Smooth muscle cell (in vitro differentiated cells): Measurements from ENCODE around the gene AKR1C1. TPM values are rescaled to one million over a fixed set of nuclear protein-coding genes. Genes with fewer than 3 reads are reported as not detected.
A peak's percentile ranks its signal among the peaks of the same experiment; 100 is the strongest.

Experiments used
- DNase-seq: peaks from one replicate; lab custom pipeline; 2025; ENCODE audit not compliant: unreplicated experiment; lab: John Stamatoyannopoulos, UW
- H2AFZ ChIP-seq: fragments of 200-600 bp; sonication (generic); 2 replicates; pipeline ENCODE4 v1.6.0; 2016; ENCODE audit warnings: antibody characterized with exemption, low read depth, mild to moderate bottlenecking
- H3F3A ChIP-seq: fragments of 200-600 bp; sonication (generic); 2 replicates; pipeline ENCODE4 v1.6.0; 2017; ENCODE audit warnings: antibody characterized with exemption, low read depth
- H3K27ac ChIP-seq: fragments of 200-600 bp; sonication (generic); 2 replicates; pipeline ENCODE4 v1.5.1; 2016; ENCODE audit warnings: low read depth, mild to moderate bottlenecking
- H3K27me3 ChIP-seq: fragments of 200-600 bp; sonication (generic); 2 replicates; pipeline ENCODE4 v1.6.1; 2016; ENCODE audit warnings: low read depth, mild to moderate bottlenecking
- H3K36me3 ChIP-seq: fragments of 200-600 bp; sonication (generic); 2 replicates; pipeline ENCODE4 v1.5.1; 2016; ENCODE audit warnings: low read depth
- H3K4me1 ChIP-seq: fragments of 200-600 bp; sonication (generic); 2 replicates; pipeline ENCODE4 v1.5.1; 2016; ENCODE audit warnings: low read depth
- H3K4me2 ChIP-seq: fragments of 200-600 bp; sonication (generic); 2 replicates; pipeline ENCODE4 v1.6.0; 2016; ENCODE audit warnings: mild to moderate bottlenecking
- H3K4me3 ChIP-seq: fragments of 200-600 bp; sonication (generic); 2 replicates; pipeline ENCODE4 v1.5.1; 2016; ENCODE audit warnings: mild to moderate bottlenecking
- H3K79me2 ChIP-seq: fragments of 200-600 bp; sonication (generic); 2 replicates; pipeline ENCODE4 v1.6.0; 2016; ENCODE audit warnings: low read depth, mild to moderate bottlenecking
- H3K9ac ChIP-seq: fragments of 200-600 bp; sonication (generic); 2 replicates; pipeline ENCODE4 v1.6.0; 2016; ENCODE audit warnings: low read depth
- H3K9me3 ChIP-seq: fragments of 200-600 bp; sonication (generic); replicated peaks from 2 replicates; pipeline ENCODE4 v1.5.1; 2016; ENCODE audit warnings: low read depth
- H4K20me1 ChIP-seq: fragments of 200-600 bp; sonication (generic); 2 replicates; pipeline ENCODE4 v1.6.0; 2016; ENCODE audit warnings: low read depth
- WGBS: methylation state at CpG from one replicate; pipeline ENCODE4 v1.1.7; 2016; ENCODE audit warnings: low lambda C conversion rate; 5-methylcytosine and 5-hydroxymethylcytosine counted together
- polyA plus RNA-seq: library from polyadenylated mRNA; unstranded; fragments of >200 nt; fragmentation: Nextera tagmentation; extraction: Ambion mirVana; gene quantifications from 2 replicates; pipeline ENCODE4 v1.2.1, GENCODE V29; 2016
- total RNA-seq: library from RNA; depleted of rRNA; stranded (reverse); fragments of >200 nt; gene quantifications from 2 replicates; pipeline ENCODE4 v1.2.3, GENCODE V29; 2014
- TF ChIP-seq, protein P1 (sequence below): fragments of 200-600 bp; sonication (generic); IDR thresholded peaks from 2 replicates; pipeline ENCODE4 v1.5.1; 2017; ENCODE audit warnings: borderline replicate concordance, mild to moderate bottlenecking, antibody characterized with exemption; ENCODE audit not compliant: insufficient read depth, poor library complexity, severe bottlenecking

Gene AKR1C1
- total and polyA plus RNA-seq, 2 experiments from 2014 or later: 16.3 to 20.5 TPM

DNA sequence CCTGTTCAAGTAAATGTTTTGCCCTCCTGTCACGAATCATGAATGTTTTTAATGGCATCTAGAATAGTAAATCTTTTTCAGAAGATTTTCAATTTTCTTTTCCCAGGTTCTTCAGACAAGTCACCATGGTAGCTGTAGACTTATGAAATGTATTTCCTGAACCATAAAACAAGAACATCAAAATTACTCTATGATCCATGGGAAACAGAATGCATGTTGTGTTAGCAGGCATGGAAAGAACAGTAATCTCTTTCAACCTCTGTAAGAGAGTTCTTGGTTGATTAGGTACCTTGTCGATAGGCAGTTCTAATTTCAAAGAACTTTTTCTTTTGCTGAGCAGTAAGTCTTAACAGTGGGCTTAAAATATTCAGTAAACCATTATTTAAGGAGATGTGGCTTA, 17.6 kb downstream of the AKR1C1 start:
- H3F3A ChIP-seq: no peaks in the 10 kb centered on the region
- no peaks in the 10 kb centered on the region for H3K79me2 ChIP-seq
- no peaks in the 10 kb centered on the region for H3K27me3 ChIP-seq
- no peaks in the 10 kb centered on the region for H3K4me1 ChIP-seq
- no peaks in the 10 kb centered on the region for H3K36me3 ChIP-seq
- TF ChIP-seq, protein P1, sequence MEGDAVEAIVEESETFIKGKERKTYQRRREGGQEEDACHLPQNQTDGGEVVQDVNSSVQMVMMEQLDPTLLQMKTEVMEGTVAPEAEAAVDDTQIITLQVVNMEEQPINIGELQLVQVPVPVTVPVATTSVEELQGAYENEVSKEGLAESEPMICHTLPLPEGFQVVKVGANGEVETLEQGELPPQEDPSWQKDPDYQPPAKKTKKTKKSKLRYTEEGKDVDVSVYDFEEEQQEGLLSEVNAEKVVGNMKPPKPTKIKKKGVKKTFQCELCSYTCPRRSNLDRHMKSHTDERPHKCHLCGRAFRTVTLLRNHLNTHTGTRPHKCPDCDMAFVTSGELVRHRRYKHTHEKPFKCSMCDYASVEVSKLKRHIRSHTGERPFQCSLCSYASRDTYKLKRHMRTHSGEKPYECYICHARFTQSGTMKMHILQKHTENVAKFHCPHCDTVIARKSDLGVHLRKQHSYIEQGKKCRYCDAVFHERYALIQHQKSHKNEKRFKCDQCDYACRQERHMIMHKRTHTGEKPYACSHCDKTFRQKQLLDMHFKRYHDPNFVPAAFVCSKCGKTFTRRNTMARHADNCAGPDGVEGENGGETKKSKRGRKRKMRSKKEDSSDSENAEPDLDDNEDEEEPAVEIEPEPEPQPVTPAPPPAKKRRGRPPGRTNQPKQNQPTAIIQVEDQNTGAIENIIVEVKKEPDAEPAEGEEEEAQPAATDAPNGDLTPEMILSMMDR: no peak
- no peaks in the 10 kb centered on the region for H3K9me3 ChIP-seq
- no peak overlapping the region for H2AFZ ChIP-seq
- H3K27ac ChIP-seq: no peak overlapping the region
- no peak for DNase-seq
- H4K20me1 ChIP-seq: no peaks in the 10 kb centered on the region
- 95% methylated on average over 2 of the region's 2 CpGs for whole genome bisulfite sequencing
- H3K4me3 ChIP-seq: no peak overlapping the region
- no peak overlapping the region for H3K4me2 ChIP-seq
- H3K9ac ChIP-seq: no peak overlapping the region

DNA sequence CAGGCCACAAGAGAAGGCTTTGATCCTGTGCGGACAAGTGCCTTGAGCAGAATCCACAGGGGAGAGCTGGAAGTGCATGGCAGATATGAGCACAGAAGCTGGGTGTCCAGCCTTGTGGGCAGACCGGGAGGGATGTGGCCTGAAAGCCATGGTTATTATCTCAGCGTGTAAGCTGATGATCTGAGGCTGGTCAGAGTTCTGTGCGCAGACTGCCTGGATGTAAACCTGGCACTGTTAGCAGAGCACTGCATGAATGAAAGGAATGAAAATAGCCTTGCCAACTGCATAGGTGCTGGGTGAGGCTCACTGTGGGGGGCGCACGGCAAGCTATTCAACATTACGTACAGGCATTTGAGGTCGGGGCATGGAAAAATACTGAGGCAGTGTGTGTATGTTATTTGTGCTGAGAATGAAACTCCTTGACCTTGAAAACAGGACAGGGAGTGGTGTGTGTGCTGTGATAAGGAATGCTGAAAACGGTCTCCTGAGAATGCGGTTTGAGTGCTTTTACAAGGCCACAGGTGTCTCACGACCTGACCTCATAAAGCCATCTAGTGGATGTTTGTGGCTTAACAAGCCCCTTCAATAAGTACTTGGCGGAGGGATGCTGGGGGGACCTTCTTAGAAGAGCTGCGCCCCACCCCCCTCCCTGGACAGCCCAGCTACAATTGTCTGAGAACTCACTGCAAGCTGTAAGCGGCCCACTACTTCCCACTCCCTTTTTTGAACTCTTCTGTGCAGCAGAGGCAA, 18.7 kb downstream of the AKR1C1 start:
- no peak for DNase-seq
- Histone ChIP-seq H3K4me3 (no peak overlapping the region), H3K27me3 (no peaks in the 10 kb centered on the region), H3K79me2 (no peaks in the 10 kb centered on the region), H3K4me2 (peak overlapping the region; percentile 11), H3K36me3 (no peaks in the 10 kb centered on the region), H2AFZ (no peak overlapping the region), H3K9me3 (no peaks in the 10 kb centered on the region), H3K9ac (no peak overlapping the region), H4K20me1 (no peaks in the 10 kb centered on the region), H3K4me1 (no peaks in the 10 kb centered on the region), H3F3A (no peaks in the 10 kb centered on the region), H3K27ac (peak overlapping the region; percentile 3)
- 46% methylated on average over 13 of the region's 14 CpGs for whole genome bisulfite sequencing
- TF ChIP-seq, protein P1: peak; percentile 36

DNA sequence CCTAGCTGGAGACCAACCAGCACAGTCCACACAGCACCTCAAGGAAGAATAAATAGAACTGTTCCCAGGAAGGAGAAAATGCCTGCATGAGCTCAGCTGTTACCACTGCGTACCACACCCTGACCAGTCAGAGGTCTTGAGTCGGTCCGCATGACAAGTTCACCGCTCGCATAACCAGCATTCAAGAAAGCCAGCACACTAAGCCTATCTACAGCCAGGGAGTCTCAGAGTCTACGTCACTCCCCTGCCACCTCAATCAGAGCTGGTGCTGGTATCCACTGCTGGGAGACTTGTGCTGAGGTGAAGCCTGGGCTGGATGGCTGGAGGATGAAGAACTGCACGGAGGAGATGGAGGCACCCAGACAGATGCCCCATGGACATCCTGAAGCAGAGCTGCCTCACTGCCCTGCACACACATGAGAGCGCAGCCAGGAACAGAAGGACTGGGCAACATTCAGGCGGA, 19.6 kb downstream of the AKR1C1 start:
- no peaks in the 10 kb centered on the region for H3K79me2 ChIP-seq
- H3K9me3 ChIP-seq: no peaks in the 10 kb centered on the region
- no peak overlapping the region for H3K27ac ChIP-seq
- TF ChIP-seq, protein P1: no peak
- no peak overlapping the region for H3K9ac ChIP-seq
- no peak overlapping the region for H2AFZ ChIP-seq
- 69% methylated on average over 9 of the region's 9 CpGs for WGBS
- H3K27me3 ChIP-seq: no peaks in the 10 kb centered on the region
- DNase-seq: no peak
- H3K4me2 ChIP-seq: no peak overlapping the region
- H3K36me3 ChIP-seq: no peaks in the 10 kb centered on the region
- H3K4me3 ChIP-seq: no peak overlapping the region
- no peaks in the 10 kb centered on the region for H4K20me1 ChIP-seq
- H3K4me1 ChIP-seq: no peaks in the 10 kb centered on the region
- H3F3A ChIP-seq: no peaks in the 10 kb centered on the region

DNA sequence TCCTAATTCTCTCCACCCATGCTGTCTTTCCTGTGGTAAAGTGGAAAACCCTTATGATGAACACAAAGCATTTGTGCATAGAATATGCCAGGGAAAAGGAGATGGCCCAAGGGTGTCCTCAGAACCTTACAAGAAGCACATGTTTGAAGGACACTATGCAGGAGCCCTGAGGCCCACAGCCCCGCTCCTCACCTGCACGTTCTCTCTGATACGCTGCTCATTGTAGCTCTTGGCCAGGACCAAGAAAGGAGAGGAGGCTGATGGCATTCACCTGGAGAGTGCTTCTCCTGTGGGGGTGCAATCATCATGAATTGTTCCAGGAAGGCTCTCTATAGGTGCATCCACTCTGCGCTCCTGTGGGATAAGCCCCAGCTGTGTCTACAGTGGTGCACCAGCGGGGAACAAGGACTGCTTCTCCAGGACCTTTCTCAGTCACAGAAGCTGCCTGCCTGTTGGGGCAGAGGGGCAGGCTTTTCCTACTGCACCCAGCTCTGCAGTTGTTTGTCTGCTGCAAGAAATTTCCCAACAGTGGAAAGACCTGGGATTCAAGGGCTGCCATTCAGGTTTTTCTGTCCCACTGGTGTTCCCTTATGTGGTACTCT, 20.5 kb downstream of the AKR1C1 start:
- 97% methylated on average over 5 of the region's 5 CpGs for WGBS
- TF ChIP-seq, protein P1: no peak
- H3K79me2 ChIP-seq: no peaks in the 10 kb centered on the region
- H3K4me2 ChIP-seq: no peak overlapping the region
- H3F3A ChIP-seq: no peaks in the 10 kb centered on the region
- no peaks in the 10 kb centered on the region for H3K9me3 ChIP-seq
- DNase-seq: no peak
- no peak overlapping the region for H3K27ac ChIP-seq
- H2AFZ ChIP-seq: no peak overlapping the region
- H3K36me3 ChIP-seq: no peaks in the 10 kb centered on the region
- no peaks in the 10 kb centered on the region for H3K4me1 ChIP-seq
- H3K27me3 ChIP-seq: no peaks in the 10 kb centered on the region
- H3K9ac ChIP-seq: no peak overlapping the region
- H4K20me1 ChIP-seq: no peaks in the 10 kb centered on the region
- H3K4me3 ChIP-seq: no peak overlapping the region
